ENCODE data around the gene DNASE2B.

Gene DNASE2B

GRCh38 chr1:84452436-84452835 is 54.2 kb downstream of the DNASE2B start:
- in situ Hi-C loops (cut with HindIII; ENCODE audit: low pct_ligation_motif_present, low sequenced_read_pairs), result no loop called here
- Histone ChIP-seq H3K27ac (no peak overlapping the region), H3K4me3 (ENCODE audit: low read depth, low read length) (no peak overlapping the region), H3K27me3 (replicated peaks) (peaks cover 2% of the 10 kb centered on the region), H3K36me3 (replicated peaks) (no peaks in the 10 kb centered on the region)
- TF ChIP-seq CTCF (IDR thresholded peaks at IDR 0.05; ENCODE audit: low read depth, low read length, missing control alignments), result no peak
- no peak for DNase-seq

- Histone ChIP-seq H3K36me3 (replicated peaks) (no peaks in the 10 kb centered on the region), H3K27ac (no peak overlapping the region), H3K27me3 (replicated peaks) (peaks cover 2% of the 10 kb centered on the region), H3K4me3 (ENCODE audit: low read depth, low read length) (no peak overlapping the region)
- DNase-seq, result no peak
- TF ChIP-seq CTCF (IDR thresholded peaks at IDR 0.05; ENCODE audit: low read depth, low read length, missing control alignments), result no peak
- in situ Hi-C loops (cut with HindIII; ENCODE audit: low pct_ligation_motif_present, low sequenced_read_pairs), result no loop called here
These were observed 63.8 kb downstream of the DNASE2B start for GRCh38 chr1:84462118-84462517.

Data from brain microvascular endothelial cell (primary cell).